GM19463 (cell line): ENCODE results near the gene SCART1.
"Not testable (repeated sequence)": the region's sequence is repeated elsewhere in the genome, so short reads cannot be mapped to it uniquely, and the experiment has no call there.

Experiments
- ATAC-seq: cut with Tn5 transposase; IDR thresholded peaks from one replicate; pipeline ENCODE4 v1.9.1; 2021; ENCODE audit warnings: mild to moderate bottlenecking, moderate library complexity; ENCODE audit not compliant: unreplicated experiment

Gene SCART1

GRCh38 chr10:133471300-133472109, 17.8 kb downstream of the SCART1 start:
- ATAC-seq: no peak

GRCh38 chr10:133473270-133473669, 19.5 kb downstream of the SCART1 start:
- no peak for ATAC-seq

- no peak for ATAC-seq
These were observed 20.3 kb downstream of the SCART1 start for GRCh38 chr10:133474027-133474426.

DNA sequence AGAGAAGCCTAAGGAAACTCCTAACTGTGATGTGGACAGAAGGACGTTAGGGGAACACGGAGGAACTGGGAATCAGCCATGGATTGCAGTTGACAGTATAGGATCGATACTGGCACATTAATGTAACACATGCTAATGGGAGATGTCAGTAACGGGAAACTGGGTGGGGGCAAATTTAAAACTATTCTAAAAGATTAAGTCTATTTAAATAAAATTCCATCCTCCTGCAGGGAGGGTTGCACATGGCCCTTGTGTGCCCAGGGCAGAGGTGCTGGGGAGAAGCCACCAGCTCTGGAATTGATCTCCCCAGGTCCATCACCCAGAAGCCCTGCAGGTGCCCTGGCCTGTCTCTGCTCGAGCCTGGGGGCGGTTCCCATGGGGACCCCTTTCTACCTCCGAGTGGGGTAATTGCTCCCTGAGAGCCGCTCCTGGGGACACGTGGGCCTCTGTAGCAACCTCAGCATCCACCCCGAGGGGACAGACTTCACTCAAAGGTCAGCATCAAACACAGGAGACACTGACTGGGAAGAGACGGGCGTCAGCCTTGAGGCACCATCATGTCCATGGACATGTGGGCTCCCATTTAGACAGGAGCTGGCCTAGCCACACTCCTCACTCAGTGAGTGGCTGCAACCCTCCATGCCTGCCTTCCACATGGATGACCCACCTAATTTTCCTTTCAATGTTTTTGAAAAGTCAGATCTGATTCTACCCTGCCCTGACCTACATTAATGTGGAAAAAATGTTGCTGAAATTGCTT, 21.1 kb downstream of the SCART1 start:
- ATAC-seq: no peak

- no peak for ATAC-seq
These were observed 21.6 kb downstream of the SCART1 start for GRCh38 chr10:133475425-133475734.

GRCh38 chr10:133475821-133476640, 22.3 kb downstream of the SCART1 start:
- no peak for ATAC-seq

- no peak for ATAC-seq
These were observed 22.9 kb downstream of the SCART1 start for GRCh38 chr10:133476641-133476990.

DNA sequence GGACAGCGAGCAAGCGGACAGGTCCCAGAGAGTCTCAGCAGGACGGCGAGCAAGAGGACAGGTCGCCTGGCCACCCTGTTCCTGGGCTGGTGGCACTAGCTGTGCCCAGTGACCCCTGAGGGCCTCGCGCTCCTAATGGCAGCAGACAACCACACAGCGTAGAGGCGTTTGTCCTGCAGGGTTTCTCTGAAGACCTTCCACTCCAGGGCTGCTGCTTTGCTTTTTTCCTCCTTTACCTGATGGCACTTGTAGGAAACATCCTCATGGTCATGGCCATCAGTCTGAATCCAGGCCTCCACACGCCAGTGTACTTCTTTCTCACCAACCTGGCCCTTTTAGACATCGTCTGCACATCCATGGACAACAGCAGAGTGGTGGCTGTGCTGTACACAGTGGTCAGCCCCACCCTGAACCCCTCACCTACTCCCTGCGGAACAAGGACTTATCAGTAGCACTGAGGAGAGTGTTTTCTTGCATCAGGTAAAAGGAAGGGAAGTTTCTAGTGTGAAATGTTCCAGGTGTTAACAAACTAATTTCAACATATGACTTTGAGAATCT, 27.4 kb downstream of the SCART1 start:
- ATAC-seq: no peak

- no peak for ATAC-seq
These were observed 27.9 kb downstream of the SCART1 start for GRCh38 chr10:133481657-133482056.

GRCh38 chr10:133484818-133485217, 31.1 kb downstream of the SCART1 start:
- no peak for ATAC-seq

GRCh38 chr10:133487085-133487484, 33.3 kb downstream of the SCART1 start:
- ATAC-seq: no peak

DNA sequence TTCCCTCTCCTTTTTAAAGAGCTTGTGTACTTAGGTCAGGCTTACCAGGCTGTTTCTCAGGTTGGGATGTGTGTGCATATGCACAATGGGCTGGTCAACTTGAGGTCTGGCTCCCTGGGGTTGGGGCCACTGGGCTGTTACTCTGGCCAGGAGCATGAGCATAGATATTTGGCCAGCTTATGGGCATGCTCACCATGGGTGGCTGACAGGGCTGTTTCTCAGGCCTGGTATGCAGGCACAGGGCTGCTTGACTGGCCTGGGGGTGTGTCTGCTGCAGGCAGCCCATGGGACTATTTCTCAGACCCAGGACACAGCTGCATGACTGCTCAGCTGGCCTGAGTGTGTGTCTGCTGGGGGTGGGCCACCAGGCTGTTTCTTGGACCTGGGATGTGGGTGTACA, 34.6 kb downstream of the SCART1 start:
- no peak for ATAC-seq

DNA sequence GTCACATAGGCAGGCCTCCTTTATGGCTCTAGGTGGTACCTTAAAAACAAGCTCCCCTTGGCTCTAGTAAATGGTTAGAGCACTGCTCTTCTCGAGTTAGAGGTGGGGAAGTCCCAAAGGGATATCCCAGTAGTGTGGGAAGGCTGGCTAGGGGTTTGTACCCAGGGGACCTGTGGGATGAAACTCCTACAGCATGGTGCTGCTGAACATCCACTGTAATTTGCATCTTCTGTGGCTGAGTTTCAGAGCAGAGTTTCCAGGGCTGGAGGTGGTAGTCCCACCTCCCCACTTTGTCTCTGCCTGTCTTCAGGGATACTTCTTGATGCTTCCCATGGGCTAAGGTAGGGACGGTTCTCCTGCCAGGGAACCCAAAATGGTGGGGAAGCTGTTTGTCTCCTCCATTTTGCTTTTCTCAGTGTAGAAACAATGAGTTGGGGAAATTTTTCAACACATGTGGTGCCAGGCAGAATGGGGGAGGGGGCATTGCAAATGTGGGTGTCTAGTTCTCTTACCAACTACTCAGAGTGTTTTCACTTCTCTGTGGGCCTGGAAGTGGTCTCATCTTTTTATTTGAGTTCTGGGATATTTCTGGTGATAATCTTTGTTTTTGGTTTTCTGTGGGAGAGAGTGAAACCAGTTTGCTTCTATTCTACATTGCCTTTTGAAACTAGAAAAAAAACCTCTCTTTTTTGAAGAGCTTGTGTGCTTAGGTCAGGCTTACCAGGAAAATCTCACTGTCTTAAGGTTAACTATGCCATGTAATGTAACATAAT, 36.3 kb downstream of the SCART1 start:
- ATAC-seq: peak; percentile 63

DNA sequence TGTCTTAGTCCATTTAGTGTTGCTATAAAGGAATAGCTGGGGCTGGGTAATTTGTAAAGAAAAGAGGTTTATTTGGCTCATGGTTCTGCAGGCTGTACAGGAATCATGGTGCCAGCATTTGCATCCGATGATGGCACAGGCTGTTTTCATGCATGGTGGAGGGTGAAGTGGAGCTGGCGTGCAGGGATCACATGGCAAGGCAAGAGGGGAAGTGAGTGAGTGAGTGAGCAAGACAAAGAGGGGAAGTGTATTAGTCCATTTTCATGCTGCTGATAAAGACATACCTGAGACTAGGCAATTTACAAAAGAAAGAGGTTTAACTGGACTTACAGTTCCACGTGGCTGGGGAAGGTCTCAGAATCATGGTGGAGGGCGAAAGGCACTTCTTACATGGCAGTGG, 39.8 kb downstream of the SCART1 start:
- not testable (repeated sequence) for ATAC-seq

DNA sequence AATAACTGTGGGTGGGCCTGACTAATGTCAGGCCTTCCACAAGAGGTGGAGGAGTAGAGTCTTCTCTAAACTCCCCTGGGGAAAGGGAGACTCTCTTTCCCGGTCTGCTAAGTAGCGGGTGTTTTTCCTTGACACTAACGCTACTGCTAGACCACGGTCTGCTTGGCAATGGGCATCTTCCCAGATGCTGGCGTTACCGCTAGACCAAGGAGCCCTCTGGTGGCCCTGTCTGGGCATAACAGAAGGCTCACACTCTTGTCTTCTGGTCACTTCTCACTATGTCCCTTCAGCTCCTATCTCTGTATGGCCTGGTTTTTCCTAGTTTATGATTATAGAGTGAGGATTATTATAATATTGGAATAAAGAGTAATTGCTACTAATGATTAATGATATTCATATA, 43.6 kb downstream of the SCART1 start:
- ATAC-seq: not testable (repeated sequence)

- not testable (repeated sequence) for ATAC-seq
These were observed 45.4 kb downstream of the SCART1 start for GRCh38 chr10:133499176-133499575.

- ATAC-seq: not testable (repeated sequence)
These were observed 47.2 kb downstream of the SCART1 start for GRCh38 chr10:133500897-133501296.

GRCh38 chr10:133509700-133510099, 56.0 kb downstream of the SCART1 start:
- ATAC-seq: no peak

DNA sequence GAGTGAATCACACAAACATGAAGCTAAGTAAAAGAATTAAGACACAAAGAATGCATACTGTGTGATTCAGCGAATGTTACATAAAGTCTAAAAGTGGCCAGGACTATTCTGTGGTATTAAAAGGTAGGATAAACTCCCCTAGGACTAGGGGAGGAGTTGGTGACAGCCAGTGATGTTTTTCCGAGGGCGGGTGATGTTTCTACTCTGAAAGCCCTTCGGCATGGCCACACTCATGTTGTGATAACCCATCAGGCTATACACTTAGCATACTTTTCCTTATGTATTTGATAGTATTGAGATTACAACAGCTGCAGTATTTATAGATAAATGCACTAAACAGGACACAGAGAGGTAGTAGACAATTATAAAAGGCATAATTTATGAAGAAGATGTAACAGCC, 57.7 kb downstream of the SCART1 start:
- ATAC-seq: no peak

DNA sequence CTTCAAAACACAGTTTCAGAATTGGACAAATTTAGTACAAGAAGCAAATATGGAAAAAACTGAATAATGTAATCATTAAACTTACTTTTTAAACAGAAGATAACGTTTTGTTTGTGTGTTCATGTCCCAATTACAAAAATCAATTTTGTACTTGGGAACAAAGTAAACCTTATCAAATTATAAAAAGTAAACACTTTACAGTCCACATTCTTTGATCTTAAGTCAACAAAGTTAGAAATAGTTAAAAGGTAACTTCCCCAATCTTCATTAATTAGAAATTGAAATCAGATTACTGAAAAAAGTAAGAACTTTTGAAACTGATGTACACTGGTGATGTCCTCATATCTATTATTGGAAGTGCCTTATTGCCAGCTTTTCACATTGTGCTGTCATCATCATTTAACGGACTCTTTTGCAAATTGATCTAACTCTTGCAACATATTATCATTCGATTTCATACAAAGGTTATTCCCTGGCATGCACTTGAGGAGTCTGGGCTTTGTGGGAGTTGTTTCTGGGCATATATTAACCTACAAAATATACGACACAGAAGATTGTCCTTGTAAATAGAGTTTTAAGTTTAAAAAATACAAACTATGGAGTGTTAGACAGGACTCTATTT, 58.3 kb downstream of the SCART1 start:
- ATAC-seq: no peak
